Activated naive CD4-positive, alpha-beta T cell treated with anti-CD3 and anti-CD28 coated beads for 36 hours (primary cell): Measurements from ENCODE around the gene PLCB1. TPM values are rescaled to one million over a fixed set of nuclear protein-coding genes. Genes with fewer than 3 reads are reported as not detected.

Experiments
- CTCF ChIA-PET: fragments of 350-600 bp; sonication (Branson Sonifier 250); formaldehyde crosslinking; loops from one replicate; lab custom pipeline; 2021; ENCODE audit warnings: antibody characterized with exemption; lab: Charles Lee
- DNase-seq: peaks from one replicate; pipeline ENCODE4 v3.0.0-alpha.2; 2020
- H3K27ac Mint-ChIP-seq: one replicate; pipeline ENCODE4 v1.8.0; 2021; ENCODE audit warnings: mild to moderate bottlenecking, mixed read lengths
- H3K27me3 Mint-ChIP-seq: one replicate; pipeline ENCODE4 v1.8.0; 2021; ENCODE audit warnings: low read depth, mixed read lengths
- H3K36me3 Mint-ChIP-seq: one replicate; pipeline ENCODE4 v1.8.0; 2021; ENCODE audit warnings: low read depth, mixed read lengths
- H3K4me1 Mint-ChIP-seq: one replicate; pipeline ENCODE4 v1.8.0; 2021; ENCODE audit warnings: low read depth, mixed read lengths
- H3K4me3 Mint-ChIP-seq: one replicate; pipeline ENCODE4 v1.8.0; 2021; ENCODE audit warnings: mild to moderate bottlenecking, moderate library complexity, mixed read lengths
- H3K9me3 Mint-ChIP-seq: one replicate; pipeline ENCODE4 v1.8.0; 2021; ENCODE audit warnings: mixed read lengths
- intact Hi-C: fragments of 100-400 bp; cut with micrococcal nuclease; formaldehyde crosslinking; loops from one replicate; pipeline ENCODE4 v1.15.1; 2023
- total RNA-seq, 2 experiments: library from RNA; stranded (reverse); gene quantifications; one replicate each; pipeline ENCODE4 v1.2.3, GENCODE V29; 2021

The PLCB1 gene
- total RNA-seq, 2 experiments from 2014 or later, result 1.2 TPM

- no peak overlapping the region for H3K4me3 Mint-ChIP-seq
- no peaks in the 10 kb centered on the region for H3K36me3 Mint-ChIP-seq
- H3K9me3 Mint-ChIP-seq, result no peaks in the 10 kb centered on the region
- CTCF ChIA-PET, result no interaction called here
- no peak for DNase-seq
- H3K27me3 Mint-ChIP-seq, result no peaks in the 10 kb centered on the region
- no peaks in the 10 kb centered on the region for H3K4me1 Mint-ChIP-seq
- H3K27ac Mint-ChIP-seq, result no peak overlapping the region
- intact Hi-C loops, result no loop called here
These were observed 378.7 kb downstream of the PLCB1 start for GRCh38 chr20:8510808-8511207.

DNA sequence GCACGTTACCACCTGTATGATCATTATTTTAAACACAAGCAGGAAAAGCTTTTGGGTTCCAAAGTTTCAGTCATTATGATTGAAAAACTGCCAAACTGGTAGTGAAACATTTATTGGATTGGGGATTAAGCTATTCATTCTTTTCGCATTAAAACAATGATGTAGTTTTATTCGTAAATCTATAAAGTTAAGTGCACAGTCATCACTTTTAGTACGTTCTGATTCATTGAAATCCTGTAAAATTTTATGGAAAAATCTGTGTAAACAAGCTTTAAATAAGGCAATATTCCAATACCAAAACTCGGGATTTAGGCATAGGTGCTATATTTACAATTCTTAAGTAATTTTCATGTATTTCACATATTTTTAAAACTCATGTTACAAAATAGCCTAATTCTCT, 379.9 kb downstream of the PLCB1 start:
- H3K27me3 Mint-ChIP-seq, result no peaks in the 10 kb centered on the region
- no peak overlapping the region for H3K27ac Mint-ChIP-seq
- no peaks in the 10 kb centered on the region for H3K4me1 Mint-ChIP-seq
- peaks cover 2% of the 10 kb centered on the region for H3K9me3 Mint-ChIP-seq
- H3K36me3 Mint-ChIP-seq, result no peaks in the 10 kb centered on the region
- intact Hi-C loops, result no loop called here
- DNase-seq, result no peak
- no peak overlapping the region for H3K4me3 Mint-ChIP-seq
- CTCF ChIA-PET, result no interaction called here

- CTCF ChIA-PET, result no interaction called here
- Mint-ChIP-seq H3K9me3 (peaks cover 2% of the 10 kb centered on the region), H3K36me3 (no peaks in the 10 kb centered on the region), H3K4me3 (no peak overlapping the region), H3K4me1 (no peaks in the 10 kb centered on the region), H3K27me3 (no peaks in the 10 kb centered on the region), H3K27ac (no peak overlapping the region)
- intact Hi-C loops, result no loop called here
- no peak for DNase-seq
These were observed 383.9 kb downstream of the PLCB1 start for GRCh38 chr20:8515810-8516435.

- CTCF ChIA-PET, result no interaction called here
- Mint-ChIP-seq H3K27ac (no peak overlapping the region), H3K27me3 (no peaks in the 10 kb centered on the region), H3K4me1 (no peaks in the 10 kb centered on the region), H3K9me3 (peaks cover 2% of the 10 kb centered on the region), H3K4me3 (no peak overlapping the region), H3K36me3 (no peaks in the 10 kb centered on the region)
- intact Hi-C loops, result no loop called here
- no peak for DNase-seq
These were observed 386.8 kb downstream of the PLCB1 start for GRCh38 chr20:8518878-8519277.

- CTCF ChIA-PET, result no interaction called here
- no peak overlapping the region for H3K27ac Mint-ChIP-seq
- no peak overlapping the region for H3K4me3 Mint-ChIP-seq
- H3K36me3 Mint-ChIP-seq, result no peaks in the 10 kb centered on the region
- DNase-seq, result no peak
- H3K9me3 Mint-ChIP-seq, result peaks cover 2% of the 10 kb centered on the region
- no peaks in the 10 kb centered on the region for H3K27me3 Mint-ChIP-seq
- intact Hi-C loops, result no loop called here
- H3K4me1 Mint-ChIP-seq, result no peaks in the 10 kb centered on the region
These were observed 387.8 kb downstream of the PLCB1 start for GRCh38 chr20:8519887-8520286.

DNA sequence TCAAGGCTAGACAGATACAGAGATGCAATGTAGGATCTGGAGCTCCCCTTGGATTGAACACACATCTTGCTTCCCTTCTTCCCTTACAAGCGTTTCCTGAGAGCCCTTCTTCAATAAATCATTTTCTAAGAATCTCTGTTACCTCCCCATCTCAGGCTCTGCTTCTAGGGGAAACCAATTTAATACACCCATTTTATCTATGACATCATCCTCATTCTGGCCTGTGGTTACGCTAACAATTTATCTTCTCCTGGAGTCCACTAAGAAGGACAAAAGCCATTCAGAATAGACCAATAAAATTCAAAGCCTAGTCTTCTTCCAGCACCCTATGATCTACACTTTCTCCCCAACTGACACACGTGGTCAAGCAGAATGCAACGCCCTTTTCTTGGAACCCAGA, 390.1 kb downstream of the PLCB1 start:
- H3K27ac Mint-ChIP-seq, result no peak overlapping the region
- H3K9me3 Mint-ChIP-seq, result no peaks in the 10 kb centered on the region
- intact Hi-C loops, result no loop called here
- no peaks in the 10 kb centered on the region for H3K4me1 Mint-ChIP-seq
- no peak for DNase-seq
- H3K36me3 Mint-ChIP-seq, result no peaks in the 10 kb centered on the region
- H3K27me3 Mint-ChIP-seq, result no peaks in the 10 kb centered on the region
- CTCF ChIA-PET, result no interaction called here
- H3K4me3 Mint-ChIP-seq, result no peak overlapping the region

DNA sequence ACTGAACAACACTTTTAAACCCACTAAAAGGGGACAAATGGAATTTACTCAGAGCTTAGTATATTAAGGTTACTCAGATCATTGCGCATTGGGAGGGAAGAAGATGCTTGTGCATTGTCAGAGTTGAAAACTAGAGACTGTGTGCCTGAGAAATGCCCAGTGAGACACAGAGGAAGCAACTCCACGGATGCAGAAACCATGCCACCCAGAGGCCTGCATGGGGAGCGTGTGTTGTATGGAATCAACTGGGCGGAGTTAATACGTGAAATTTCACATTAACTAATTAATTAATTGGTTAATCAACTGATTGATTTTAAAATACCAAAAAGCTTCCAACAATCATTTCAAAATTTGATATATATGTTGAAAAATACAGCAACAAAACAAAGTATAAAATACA, 391.6 kb downstream of the PLCB1 start:
- Mint-ChIP-seq H3K36me3 (no peaks in the 10 kb centered on the region), H3K4me3 (no peak overlapping the region), H3K4me1 (no peaks in the 10 kb centered on the region), H3K27ac (no peak overlapping the region), H3K9me3 (no peaks in the 10 kb centered on the region), H3K27me3 (no peaks in the 10 kb centered on the region)
- intact Hi-C loops, result no loop called here
- no peak for DNase-seq
- CTCF ChIA-PET, result no interaction called here

DNA sequence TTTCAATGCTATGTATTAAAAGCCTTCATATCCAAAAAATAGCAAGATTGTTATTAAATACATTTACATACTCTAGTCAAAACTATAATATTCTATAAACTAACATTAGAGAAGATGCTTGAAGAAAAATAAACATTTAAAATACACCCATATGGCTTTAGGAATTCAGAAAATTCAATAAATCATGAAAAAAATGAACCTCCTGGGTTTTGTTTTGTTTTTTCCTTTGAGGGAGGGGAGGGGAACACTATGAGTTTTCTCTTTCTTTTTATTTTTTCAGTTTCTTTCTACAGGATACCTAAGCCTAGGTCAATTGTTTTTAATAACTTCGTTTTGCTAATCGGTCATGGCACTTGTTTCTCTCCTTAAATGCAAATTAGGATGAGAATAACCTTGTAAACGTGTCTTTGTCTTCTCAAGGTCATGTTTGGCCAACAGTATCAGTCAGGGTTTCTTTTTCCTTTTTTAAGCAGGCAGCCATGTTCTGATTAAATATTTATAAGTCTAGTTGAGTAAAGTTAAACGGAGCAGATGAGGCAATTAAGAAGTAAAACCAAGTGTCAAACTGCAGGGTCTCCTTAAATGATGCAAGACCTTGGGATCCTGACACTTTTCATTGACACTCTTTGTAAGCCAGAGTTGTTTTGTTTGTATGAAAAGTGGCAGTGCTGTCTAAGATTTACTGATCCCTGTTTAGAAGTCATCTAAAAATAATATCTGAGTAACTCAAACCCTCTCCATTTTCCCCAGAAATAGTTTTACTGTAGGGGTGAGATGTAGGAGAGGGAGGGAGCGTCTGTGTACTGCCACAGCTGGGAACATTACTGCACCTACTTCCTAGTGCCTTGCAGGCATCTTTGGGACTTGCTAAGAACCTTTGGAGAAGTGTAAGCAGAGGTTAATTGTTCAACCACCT, 392.3 kb downstream of the PLCB1 start:
- no peak overlapping the region for H3K27ac Mint-ChIP-seq
- no peaks in the 10 kb centered on the region for H3K9me3 Mint-ChIP-seq
- no peaks in the 10 kb centered on the region for H3K27me3 Mint-ChIP-seq
- no peaks in the 10 kb centered on the region for H3K4me1 Mint-ChIP-seq
- no peak for DNase-seq
- intact Hi-C loops, result no loop called here
- CTCF ChIA-PET, result no interaction called here
- no peaks in the 10 kb centered on the region for H3K36me3 Mint-ChIP-seq
- no peak overlapping the region for H3K4me3 Mint-ChIP-seq

DNA sequence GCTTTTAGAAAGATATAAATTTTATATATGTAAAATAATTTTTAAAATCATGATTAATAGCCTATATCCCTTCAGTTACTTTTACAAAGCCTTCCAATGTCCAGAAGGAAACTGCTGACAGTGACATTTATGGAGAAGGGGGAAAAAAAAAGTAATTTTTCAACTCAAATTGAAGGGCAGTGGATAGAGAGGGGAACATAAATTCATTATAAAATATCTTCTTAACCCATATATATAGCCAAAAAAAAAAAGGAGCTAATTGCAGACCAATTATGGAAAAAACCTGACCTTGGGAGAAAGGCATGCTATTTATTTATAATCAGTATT, 392.9 kb downstream of the PLCB1 start:
- no peaks in the 10 kb centered on the region for H3K4me1 Mint-ChIP-seq
- no peaks in the 10 kb centered on the region for H3K36me3 Mint-ChIP-seq
- intact Hi-C loops, result no loop called here
- no peaks in the 10 kb centered on the region for H3K9me3 Mint-ChIP-seq
- H3K4me3 Mint-ChIP-seq, result no peak overlapping the region
- CTCF ChIA-PET, result no interaction called here
- DNase-seq, result no peak
- H3K27me3 Mint-ChIP-seq, result no peaks in the 10 kb centered on the region
- no peak overlapping the region for H3K27ac Mint-ChIP-seq

- intact Hi-C loops, result no loop called here
- DNase-seq, result no peak
- Mint-ChIP-seq H3K9me3 (no peaks in the 10 kb centered on the region), H3K4me1 (no peaks in the 10 kb centered on the region), H3K4me3 (no peak overlapping the region), H3K27me3 (no peaks in the 10 kb centered on the region), H3K36me3 (no peaks in the 10 kb centered on the region), H3K27ac (no peak overlapping the region)
- CTCF ChIA-PET, result no interaction called here
These were observed 394.5 kb downstream of the PLCB1 start for GRCh38 chr20:8526610-8527009.

DNA sequence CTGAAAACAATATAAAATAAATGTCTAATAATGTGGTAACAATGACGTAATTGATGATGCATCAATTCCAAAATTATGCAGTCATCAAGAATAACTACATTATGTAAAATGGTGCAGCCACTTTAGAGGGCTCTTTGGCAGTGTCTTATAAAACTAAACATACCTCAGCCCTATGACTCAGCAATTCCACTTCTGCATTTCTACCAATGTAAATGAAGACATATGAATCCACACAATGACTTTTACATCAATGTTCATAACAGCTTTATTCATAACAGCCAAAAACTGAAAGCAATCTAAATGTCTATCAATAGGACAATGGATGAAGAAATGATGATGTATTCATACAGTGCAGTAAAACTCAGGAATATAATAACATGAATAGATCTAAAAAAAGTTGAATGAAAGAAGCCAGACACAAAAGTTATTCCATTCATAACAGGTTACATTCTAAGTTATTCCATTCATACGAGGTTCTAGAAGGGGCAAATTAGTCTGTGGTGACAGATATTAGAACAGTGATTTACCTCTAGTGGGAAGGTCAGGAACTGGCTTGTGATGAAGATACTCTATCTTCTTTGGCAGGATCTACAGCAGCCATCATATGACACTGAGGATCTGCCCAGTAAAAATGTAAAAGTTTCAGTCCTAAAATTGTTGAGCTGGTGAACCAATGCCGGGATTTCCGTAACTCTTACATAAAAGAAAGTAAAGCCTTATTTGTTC, 396.1 kb downstream of the PLCB1 start:
- no peaks in the 10 kb centered on the region for H3K4me1 Mint-ChIP-seq
- CTCF ChIA-PET, result no interaction called here
- H3K27me3 Mint-ChIP-seq, result no peaks in the 10 kb centered on the region

DNA sequence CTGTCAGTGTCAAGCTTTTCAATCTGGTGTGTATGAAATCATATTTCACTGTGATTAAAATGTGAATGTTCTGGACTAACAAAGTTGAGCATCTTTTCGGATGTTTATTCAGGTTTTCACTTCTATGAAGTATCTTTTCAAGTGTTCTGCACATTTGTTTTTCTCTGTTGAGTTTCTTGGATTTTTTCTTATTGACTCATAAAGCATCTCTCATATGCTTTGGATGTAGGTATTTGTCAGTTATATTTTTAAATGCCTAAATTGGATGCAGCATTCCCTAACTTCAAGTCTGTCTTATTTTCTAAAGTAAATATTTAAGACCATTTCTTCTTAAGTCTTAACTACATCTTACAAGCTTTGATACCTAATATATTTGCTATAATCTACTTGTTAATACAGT, 398.0 kb downstream of the PLCB1 start:
- CTCF ChIA-PET, result no interaction called here
- Mint-ChIP-seq H3K4me1 (no peaks in the 10 kb centered on the region), H3K4me3 (no peak overlapping the region), H3K36me3 (no peaks in the 10 kb centered on the region), H3K27me3 (no peaks in the 10 kb centered on the region), H3K9me3 (no peaks in the 10 kb centered on the region), H3K27ac (no peak overlapping the region)
- DNase-seq, result no peak
- intact Hi-C loops, result no loop called here

More for the DNA sequence above, 396.1 kb downstream of the PLCB1 start:
- no peaks in the 10 kb centered on the region for H3K9me3 Mint-ChIP-seq
- no peak for DNase-seq
- no peak overlapping the region for H3K27ac Mint-ChIP-seq
- H3K4me3 Mint-ChIP-seq, result no peak overlapping the region
- intact Hi-C loops, result no loop called here
- no peaks in the 10 kb centered on the region for H3K36me3 Mint-ChIP-seq

- no peak overlapping the region for H3K4me3 Mint-ChIP-seq
- DNase-seq, result no peak
- intact Hi-C loops, result no loop called here
- H3K4me1 Mint-ChIP-seq, result no peaks in the 10 kb centered on the region
- no peaks in the 10 kb centered on the region for H3K9me3 Mint-ChIP-seq
- CTCF ChIA-PET, result no interaction called here
- H3K27me3 Mint-ChIP-seq, result no peaks in the 10 kb centered on the region
- H3K27ac Mint-ChIP-seq, result no peak overlapping the region
- no peaks in the 10 kb centered on the region for H3K36me3 Mint-ChIP-seq
These were observed 400.1 kb downstream of the PLCB1 start for GRCh38 chr20:8532169-8532568.
